GM21367 (cell line): ENCODE measurements around the gene ADGRD1.

ENCODE experiments used
- ATAC-seq: cut with Tn5 transposase; IDR thresholded peaks from one replicate; pipeline ENCODE4 v1.9.1; 2021; ENCODE audit not compliant: unreplicated experiment

The ADGRD1 gene

DNA sequence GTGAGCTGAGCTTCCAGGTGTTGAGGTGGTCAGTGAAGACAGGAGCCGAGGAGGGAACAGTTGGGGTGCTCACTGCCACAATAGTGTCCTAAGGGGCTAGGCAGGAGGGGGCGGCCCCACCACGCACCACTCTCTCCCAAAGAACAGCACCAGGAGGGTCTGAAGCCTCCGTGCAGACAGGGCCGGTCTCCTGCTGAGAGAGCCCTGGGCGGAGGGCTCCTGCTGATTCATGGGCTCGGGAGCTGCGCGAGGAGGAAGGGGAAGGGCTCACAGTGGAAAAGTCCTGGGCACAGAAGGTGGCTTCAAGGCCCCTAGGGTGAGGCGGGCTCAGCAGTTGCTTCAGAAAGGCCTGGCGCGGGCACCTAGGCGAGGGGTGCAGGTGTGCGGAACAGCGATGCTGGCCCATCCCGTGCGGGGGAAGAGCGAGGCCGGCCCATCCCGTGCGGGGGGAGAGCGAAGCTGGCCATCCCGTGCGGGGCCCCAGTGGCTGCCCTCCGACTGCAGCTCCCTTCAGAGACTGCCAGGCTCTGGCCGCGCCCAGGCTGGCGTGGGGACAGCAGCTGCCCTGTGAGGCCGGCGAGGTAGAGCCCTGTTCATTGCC, 176.7 kb downstream of the ADGRD1 start:
- ATAC-seq = no peak

GRCh38 chr12:131131077-131131807, 177.5 kb downstream of the ADGRD1 start:
- ATAC-seq = no peak

DNA sequence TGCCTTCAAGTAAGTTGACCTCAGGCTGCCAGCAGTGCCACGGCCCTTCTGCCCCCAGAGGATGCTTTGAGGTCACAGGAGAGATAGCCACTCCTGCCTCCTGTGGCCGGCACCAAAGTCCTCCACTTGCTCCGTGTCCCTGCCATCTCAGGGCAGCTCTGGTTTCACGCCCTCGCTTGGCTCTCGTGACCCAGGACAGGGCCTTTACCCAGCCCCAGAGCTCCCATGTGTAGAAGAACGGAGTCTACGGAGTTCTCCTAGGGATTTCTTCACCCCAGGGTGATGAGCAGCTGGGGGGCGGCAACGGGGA, 178.1 kb downstream of the ADGRD1 start:
- no peak for ATAC-seq

GRCh38 chr12:131132118-131132892, 178.6 kb downstream of the ADGRD1 start:
- ATAC-seq = no peak

DNA sequence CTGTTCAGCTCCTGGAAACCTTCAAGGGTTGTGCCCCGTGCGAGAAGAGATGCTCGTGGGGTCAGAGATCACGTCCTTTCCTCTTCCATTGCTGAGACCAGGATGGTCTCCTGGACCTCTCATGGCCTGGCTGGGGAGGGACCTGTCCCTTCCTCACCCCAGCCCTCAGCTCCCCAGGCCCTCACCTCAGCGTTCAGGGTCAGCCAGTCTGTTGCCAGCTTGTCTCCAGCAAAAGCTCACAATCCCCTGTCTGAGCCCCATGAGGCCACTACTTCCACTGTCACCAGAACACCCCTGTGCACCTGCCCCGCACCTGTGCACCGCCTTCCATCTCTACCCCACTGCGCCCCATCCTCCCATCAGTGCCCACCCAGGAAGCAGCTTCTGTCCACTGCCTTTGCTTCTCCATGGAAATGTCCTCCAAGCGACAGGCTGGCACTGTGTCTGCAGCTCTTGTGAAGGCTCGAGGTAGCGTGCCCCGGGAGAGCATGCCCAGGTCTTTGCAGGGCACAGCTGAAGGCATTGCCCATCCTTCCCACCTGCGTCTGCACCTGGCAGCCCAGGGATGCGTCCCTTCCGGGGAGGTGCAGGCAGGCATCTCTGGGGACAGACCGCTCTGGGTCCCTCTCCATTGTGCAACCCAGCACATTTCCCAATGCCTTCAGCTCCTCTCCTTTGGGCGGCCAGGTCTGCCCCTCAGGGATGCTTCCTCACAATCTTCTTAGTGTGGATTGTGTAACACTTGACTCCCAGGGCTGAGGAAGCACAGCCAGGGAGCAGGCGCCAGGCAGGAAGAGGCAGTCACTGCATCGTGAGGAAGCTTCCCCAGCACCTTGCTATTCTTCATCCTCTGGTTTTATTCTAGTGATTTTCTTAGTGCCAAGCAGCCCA, 179.6 kb downstream of the ADGRD1 start:
- no peak for ATAC-seq

- no peak for ATAC-seq
Measured at GRCh38 chr12:131133994-131134393, 180.3 kb downstream of the ADGRD1 start.

GRCh38 chr12:131134523-131135310, 181.0 kb downstream of the ADGRD1 start:
- no peak for ATAC-seq

- ATAC-seq = no peak
Measured at GRCh38 chr12:131135311-131135785, 181.6 kb downstream of the ADGRD1 start.

- ATAC-seq = no peak
Measured at GRCh38 chr12:131135786-131136538, 182.3 kb downstream of the ADGRD1 start.

DNA sequence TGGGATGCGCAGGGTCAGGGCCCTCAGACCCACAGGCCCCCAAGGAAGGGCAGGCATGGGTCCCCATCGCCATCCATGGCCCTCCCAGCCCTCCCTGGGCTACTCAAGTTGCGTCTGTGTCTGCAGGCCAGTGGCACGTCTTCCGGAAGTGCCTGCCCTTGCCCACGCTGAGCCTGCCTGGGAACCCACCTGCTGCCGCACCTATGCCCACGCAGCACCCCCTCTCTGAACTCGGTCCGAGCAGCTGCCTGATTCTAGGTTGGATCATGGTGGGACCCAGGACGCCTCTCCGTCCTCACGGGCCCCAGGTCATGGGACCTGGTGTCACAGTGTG, 182.8 kb downstream of the ADGRD1 start:
- ATAC-seq = no peak

GRCh38 chr12:131137009-131137835, 183.5 kb downstream of the ADGRD1 start:
- no peak for ATAC-seq

DNA sequence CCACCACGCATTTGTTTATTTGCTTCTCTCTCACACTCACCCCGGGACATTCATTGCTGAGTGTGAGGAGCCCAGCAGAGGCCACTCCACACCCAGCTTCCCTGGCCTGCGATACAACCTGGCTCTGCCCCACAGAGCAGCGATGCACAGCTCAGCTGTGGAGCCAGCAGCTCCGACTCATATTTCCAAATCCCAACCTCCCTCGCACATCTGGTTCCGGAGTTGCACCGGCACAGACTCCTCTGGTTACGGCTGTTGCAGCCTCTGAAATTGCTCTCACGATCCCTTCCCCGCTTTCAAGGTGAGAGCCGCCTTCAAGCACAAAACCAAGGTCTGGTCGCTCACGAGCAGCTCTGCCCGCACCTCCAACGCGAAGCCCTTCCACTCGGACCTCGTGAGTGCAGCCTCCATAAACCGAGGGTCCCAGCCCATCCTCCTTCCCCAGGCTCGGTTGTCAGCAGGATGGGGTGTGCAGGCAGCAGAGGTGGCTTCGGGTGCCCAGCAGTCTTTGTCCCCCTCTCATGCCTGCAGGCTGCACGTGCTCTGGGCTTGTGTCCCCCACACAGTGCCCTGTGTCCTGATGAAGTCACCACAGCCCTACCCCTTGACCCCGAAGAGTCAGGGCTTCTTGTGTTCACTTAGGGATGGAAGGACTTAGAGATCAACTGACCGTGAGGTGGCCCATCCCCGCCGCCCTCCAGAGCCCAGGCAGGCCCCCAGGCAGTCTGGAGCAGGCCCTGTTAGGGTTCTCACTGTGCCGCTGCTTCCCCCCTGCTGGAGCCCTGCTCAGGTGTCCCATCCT, 184.3 kb downstream of the ADGRD1 start:
- no peak for ATAC-seq

DNA sequence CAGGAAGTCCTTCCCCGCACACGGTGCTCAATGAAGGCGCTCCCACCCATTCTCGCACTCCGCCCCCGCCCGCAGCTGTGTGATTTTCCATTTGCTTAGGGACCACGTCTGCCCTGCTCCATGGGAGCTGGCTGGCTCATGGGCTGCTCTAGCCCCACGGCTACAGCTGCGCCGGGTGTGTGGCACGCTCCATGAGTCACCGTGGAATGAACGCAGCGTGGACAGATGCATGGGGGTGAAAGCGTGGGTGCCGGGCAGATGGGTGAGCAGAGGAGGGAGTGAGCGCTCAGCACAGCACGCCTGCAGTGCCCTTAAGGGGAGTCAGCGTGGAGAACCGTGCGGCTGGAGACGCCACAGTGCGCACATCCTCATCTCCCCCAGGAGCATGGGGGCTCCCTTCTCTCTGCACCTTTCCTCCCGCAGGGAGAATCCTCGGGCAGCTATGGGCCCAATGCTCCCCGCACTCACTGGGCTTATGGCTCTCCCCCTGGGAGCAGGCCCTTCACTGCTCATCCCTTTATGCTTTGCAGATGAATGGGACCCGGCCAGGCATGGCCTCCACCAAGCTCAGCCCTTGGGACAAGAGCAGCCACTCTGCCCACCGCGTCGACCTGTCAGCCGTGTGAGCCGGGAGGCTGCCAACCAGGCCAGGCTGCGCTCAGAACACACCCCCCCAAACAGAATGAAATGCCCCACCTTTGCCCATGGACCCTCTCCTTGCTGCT, 185.1 kb downstream of the ADGRD1 start:
- no peak for ATAC-seq

DNA sequence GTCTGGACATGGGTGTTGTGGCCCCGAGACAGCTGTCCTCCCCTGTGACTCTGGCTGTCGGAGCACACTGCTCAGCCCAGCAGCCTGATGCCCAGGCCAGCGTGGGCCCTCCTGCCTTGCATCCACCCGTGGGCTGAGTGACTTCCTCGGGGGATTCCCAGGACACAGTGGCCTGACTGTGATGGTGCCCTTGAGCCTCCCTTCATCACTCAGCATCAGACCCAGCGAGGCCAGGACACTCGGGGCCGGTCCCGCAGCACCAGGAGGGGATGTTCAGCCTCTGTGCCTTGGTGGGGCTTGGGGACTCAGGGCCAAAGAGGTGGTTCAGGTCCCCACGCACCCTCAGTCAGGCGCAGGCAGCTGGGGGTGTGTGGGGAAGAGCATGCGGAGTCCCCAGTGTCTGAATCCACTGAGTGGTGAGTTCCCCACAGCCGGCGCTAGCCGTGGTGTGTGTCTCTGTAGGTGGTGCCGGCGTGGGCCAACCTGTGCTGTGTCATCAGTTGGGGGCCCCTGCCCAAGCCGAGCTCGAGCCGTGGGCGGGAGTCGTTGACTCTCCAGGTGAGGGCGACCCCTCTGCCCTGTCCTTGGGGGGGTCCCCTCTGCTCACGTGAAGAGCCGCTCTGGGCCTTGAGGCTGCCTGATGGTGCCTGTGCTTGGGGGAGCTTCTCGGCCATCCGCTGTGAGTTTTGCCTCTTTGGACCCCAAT, 185.8 kb downstream of the ADGRD1 start:
- ATAC-seq = no peak

DNA sequence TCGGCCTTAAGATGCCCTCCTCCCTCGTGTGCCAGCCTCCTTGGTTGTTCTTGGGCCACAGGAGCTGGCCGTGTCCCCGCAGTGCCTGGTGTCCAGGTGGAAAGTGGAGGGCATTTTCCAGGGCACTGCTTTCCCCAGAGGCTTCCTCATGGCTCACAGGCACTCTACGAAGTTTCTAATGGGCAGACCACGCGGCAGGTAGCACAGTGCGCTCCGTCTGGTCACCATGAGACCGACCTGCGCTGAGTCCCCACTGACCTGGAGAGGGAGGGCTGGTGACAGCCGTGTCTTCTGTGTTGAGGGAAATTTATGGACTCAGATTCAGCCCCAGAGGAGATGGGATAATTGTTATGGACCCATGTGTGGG, 186.3 kb downstream of the ADGRD1 start:
- no peak for ATAC-seq

- no peak for ATAC-seq
Measured at GRCh38 chr12:131140697-131141096, 187.0 kb downstream of the ADGRD1 start.

GRCh38 chr12:131141514-131141913, 187.8 kb downstream of the ADGRD1 start:
- no peak for ATAC-seq
